ENCODE measurements around the gene NEUROD1. TPM values are rescaled to one million over a fixed set of nuclear protein-coding genes. Genes with fewer than 3 reads are reported as not detected.
"Not testable (repeated sequence)": the region's sequence is repeated elsewhere in the genome, so short reads cannot be mapped to it uniquely, and the experiment has no call there.

NEUROD1 gene
- total RNA-seq: not detected in 2 replicates

- H3K4me3 ChIP-seq (ENCODE audit: low read depth, low read length): no peak within 1 kb of the TSS
- no peak for DNase-seq (ENCODE audit: low read depth)
- TF ChIP-seq CTCF (IDR thresholded peaks at IDR 0.05; ENCODE audit: insufficient read depth, low read depth, low read length): no peak
Measured at GRCh38 chr2:181680055-181680936, at the start of gene NEUROD1. Gene NEUROD1 (minus strand): TSS chr2:181680517. CDS start chr2:181678860, 1,657 bp downstream.

GRCh38 chr2:181725476-181725875 lies 45.2 kb upstream of the NEUROD1 start:
- no peak for DNase-seq (ENCODE audit: low read depth)
- H3K4me3 ChIP-seq (ENCODE audit: low read depth, low read length): no peak overlapping the region
- TF ChIP-seq CTCF (IDR thresholded peaks at IDR 0.05; ENCODE audit: insufficient read depth, low read depth, low read length): no peak

GRCh38 chr2:181724662-181725061 lies 44.3 kb upstream of the NEUROD1 start:
- no peak for TF ChIP-seq CTCF (IDR thresholded peaks at IDR 0.05; ENCODE audit: insufficient read depth, low read depth, low read length)
- no peak for DNase-seq (ENCODE audit: low read depth)
- H3K4me3 ChIP-seq (ENCODE audit: low read depth, low read length): no peak overlapping the region

- TF ChIP-seq CTCF (IDR thresholded peaks at IDR 0.05; ENCODE audit: insufficient read depth, low read depth, low read length): no peak
- H3K4me3 ChIP-seq (ENCODE audit: low read depth, low read length): no peak overlapping the region
Measured at GRCh38 chr2:181723731-181724130, 43.4 kb upstream of the NEUROD1 start.

GRCh38 chr2:181715033-181715630 lies 34.8 kb upstream of the NEUROD1 start:
- DNase-seq (ENCODE audit: low read depth): peak; percentile 82
- no peak overlapping the region for H3K4me3 ChIP-seq (ENCODE audit: low read depth, low read length)
- TF ChIP-seq CTCF (IDR thresholded peaks at IDR 0.05; ENCODE audit: insufficient read depth, low read depth, low read length): peak; percentile 70

More at GRCh38 chr2:181723731-181724130, 43.4 kb upstream of the NEUROD1 start:
- no peak for DNase-seq (ENCODE audit: low read depth)

GRCh38 chr2:181711051-181711450 lies 30.7 kb upstream of the NEUROD1 start:
- not testable (repeated sequence) for H3K4me3 ChIP-seq (ENCODE audit: low read depth, low read length); DNase-seq (ENCODE audit: low read depth)

GRCh38 chr2:181702519-181702918 lies 22.2 kb upstream of the NEUROD1 start:
- H3K4me3 ChIP-seq (ENCODE audit: low read depth, low read length); DNase-seq (ENCODE audit: low read depth): not testable (repeated sequence)
